T-helper 2 cell treated with Interferon-gamma antibody and Interleukin-4, amounts not matched to agents 5 μg/mL and 100 μg/mL, for 36 hours (primary cell): Measurements from ENCODE around the gene TOPAZ1.

Source experiments
- DNase-seq: peaks from one replicate; pipeline ENCODE4 v3.0.0; 2021; ENCODE audit warnings: low spot score
- H3K27ac Mint-ChIP-seq: one replicate; pipeline ENCODE4 v1.8.0; 2021; ENCODE audit warnings: mild to moderate bottlenecking, mixed read lengths
- H3K27me3 Mint-ChIP-seq: one replicate; pipeline ENCODE4 v1.8.0; 2021; ENCODE audit warnings: low read depth, mixed read lengths
- H3K36me3 Mint-ChIP-seq: one replicate; pipeline ENCODE4 v1.8.0; 2021; ENCODE audit warnings: low read depth, mixed read lengths
- H3K4me1 Mint-ChIP-seq: one replicate; pipeline ENCODE4 v1.8.0; 2021; ENCODE audit warnings: low read depth, mixed read lengths
- H3K4me3 Mint-ChIP-seq: one replicate; pipeline ENCODE4 v1.8.0; 2022; ENCODE audit warnings: mild to moderate bottlenecking, moderate library complexity, mixed read lengths
- H3K9me3 Mint-ChIP-seq: one replicate; pipeline ENCODE4 v1.8.0; 2021; ENCODE audit warnings: mixed read lengths

Gene TOPAZ1

DNA sequence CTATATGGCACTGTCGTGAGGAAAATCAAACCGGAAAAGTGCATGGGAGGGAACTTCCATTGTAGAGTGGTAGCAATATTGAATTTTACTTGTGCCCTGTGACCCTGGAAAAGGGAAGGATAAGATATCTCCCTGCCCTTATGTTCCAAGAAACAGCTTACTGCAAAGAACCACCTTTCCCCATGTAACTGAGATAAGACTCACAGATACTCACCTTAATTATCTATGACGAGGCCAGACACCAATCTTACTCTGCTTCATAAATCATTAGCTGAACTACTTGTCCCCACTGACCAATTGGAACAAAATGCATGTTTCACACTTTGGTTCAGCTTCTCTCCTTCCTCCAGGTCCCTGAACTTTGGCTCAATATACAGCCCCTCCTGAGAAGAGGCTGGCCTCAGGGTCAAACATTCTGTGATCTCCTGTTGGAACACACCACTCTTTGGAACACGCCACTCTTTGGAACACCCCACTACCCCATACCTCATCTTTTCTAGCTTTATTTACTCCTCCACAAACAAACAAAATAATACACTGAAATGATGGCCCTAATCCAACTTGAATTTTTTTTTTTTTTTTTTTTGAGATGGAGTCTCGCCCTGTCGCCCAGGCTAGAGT is 6.9 kb upstream of the TOPAZ1 start:
- Mint-ChIP-seq H3K9me3 (no peaks in the 10 kb centered on the region), H3K4me3 (no peak overlapping the region), H3K27me3 (peaks cover 12% of the 10 kb centered on the region), H3K27ac (no peak overlapping the region), H3K4me1 (peaks cover 3% of the 10 kb centered on the region), H3K36me3 (no peaks in the 10 kb centered on the region)
- DNase-seq = no peak

DNA sequence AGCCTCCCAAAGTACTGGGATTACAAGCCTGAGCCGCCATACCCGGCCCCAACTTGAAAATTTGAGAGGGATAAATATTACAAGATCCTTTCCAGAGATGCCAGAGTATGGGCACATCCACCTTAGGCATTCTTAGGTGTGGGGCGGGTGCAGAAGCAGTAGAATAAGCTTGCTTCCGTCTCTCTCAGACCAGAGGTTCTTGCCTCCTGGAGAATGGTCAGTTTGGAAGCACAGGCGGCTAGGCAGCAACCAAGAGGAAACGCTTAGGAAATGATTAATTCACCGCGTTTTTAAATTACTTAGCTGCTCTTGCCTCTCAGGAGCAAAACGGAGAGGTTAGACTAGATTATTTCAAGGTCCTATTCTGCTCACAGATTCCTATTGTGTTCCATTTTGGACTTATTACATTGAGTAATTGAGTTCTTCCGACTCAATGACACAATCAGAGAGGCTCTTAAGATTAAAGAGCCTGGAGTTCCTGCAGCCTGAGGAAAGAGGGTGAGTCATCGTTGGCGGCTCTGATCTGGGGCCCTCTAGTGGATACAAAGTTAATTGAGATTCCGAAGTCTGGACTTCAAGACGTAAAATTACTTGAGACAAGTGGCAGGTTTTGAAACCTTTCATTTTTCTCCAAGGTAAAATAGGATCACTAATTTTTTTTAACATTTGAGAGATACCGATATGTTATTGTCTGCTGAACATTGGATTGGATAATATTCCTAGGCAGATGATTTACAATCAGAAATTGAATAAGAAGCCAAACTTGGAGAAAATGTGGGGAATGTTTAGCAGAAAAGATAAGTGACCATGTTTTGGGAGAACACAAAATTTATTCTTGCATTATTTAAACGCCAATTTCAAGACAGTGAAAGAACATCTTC is 5.8 kb upstream of the TOPAZ1 start:
- peaks cover 12% of the 10 kb centered on the region for H3K27me3 Mint-ChIP-seq
- no peaks in the 10 kb centered on the region for H3K36me3 Mint-ChIP-seq
- no peak overlapping the region for H3K27ac Mint-ChIP-seq
- H3K9me3 Mint-ChIP-seq = no peaks in the 10 kb centered on the region
- no peak overlapping the region for H3K4me3 Mint-ChIP-seq
- peaks cover 3% of the 10 kb centered on the region for H3K4me1 Mint-ChIP-seq
- DNase-seq = peak; percentile 21

DNA sequence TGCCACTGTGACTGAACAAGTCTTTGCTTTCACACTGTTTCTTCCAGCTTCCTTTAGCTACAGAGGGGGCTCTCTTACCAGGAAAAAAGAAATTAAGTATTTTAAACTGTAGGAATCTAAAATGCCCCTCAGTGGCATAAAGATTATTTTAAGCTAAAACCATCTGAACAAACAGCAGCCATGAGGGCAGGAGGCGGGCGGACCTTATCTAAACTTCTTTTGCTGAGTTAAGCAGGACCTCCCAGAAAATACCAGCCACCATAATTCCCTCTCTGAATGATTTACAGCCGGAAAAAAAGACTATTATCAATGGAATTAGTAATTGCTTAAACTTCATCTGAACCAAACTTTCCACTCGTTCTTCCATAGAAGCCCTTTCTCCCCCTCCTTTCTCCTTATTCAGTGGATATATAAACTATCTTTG is 5.2 kb upstream of the TOPAZ1 start:
- no peak overlapping the region for H3K27ac Mint-ChIP-seq
- peaks cover 12% of the 10 kb centered on the region for H3K27me3 Mint-ChIP-seq
- H3K36me3 Mint-ChIP-seq = no peaks in the 10 kb centered on the region
- DNase-seq = no peak
- peaks cover 3% of the 10 kb centered on the region for H3K4me1 Mint-ChIP-seq
- no peak overlapping the region for H3K4me3 Mint-ChIP-seq
- H3K9me3 Mint-ChIP-seq = no peaks in the 10 kb centered on the region

DNA sequence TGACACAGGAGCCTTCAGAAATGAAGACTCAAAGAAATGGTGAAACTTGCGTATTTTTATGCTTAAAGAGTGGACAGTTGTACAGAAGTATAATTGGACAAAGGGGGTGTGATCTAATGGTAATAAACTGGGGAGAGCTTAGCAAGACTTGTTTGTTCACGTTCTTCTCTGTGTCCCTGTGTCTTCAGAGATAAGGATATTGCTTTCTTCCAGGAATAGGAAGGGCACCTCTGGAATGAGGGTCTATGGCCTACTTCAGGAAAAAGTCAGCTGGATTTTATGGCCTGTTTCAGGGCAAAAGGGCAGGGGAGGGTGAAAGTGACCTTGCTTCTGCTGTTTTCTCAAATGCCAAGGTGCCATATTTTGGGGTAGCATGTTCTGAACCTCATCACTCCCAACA is 4.5 kb upstream of the TOPAZ1 start:
- DNase-seq = no peak
- no peaks in the 10 kb centered on the region for H3K9me3 Mint-ChIP-seq
- peaks cover 3% of the 10 kb centered on the region for H3K4me1 Mint-ChIP-seq
- H3K36me3 Mint-ChIP-seq = no peaks in the 10 kb centered on the region
- H3K4me3 Mint-ChIP-seq = no peak overlapping the region
- peaks cover 12% of the 10 kb centered on the region for H3K27me3 Mint-ChIP-seq
- H3K27ac Mint-ChIP-seq = no peak overlapping the region

DNA sequence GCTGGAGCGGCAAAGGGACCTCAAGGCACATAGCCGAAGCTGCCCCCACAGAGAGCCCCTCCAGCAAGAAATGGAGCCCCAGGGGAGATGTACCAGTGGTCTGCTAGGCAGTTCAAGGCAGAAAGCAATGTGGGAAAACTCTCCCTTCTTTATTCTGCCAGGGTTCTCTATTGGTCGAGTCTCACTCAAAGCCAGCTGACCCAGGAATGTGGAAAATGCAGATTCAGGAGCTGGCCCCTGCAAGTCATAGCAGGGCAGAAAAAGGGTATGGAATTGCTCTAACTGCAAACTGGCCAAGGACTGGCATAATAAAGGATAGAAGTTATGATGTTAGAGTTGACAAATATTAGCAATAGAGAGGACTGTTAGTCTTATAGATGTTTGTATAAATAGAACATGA is 4.0 kb upstream of the TOPAZ1 start:
- Mint-ChIP-seq H3K4me1 (peaks cover 3% of the 10 kb centered on the region), H3K36me3 (no peaks in the 10 kb centered on the region), H3K4me3 (no peak overlapping the region), H3K27me3 (peaks cover 12% of the 10 kb centered on the region), H3K27ac (no peak overlapping the region), H3K9me3 (no peaks in the 10 kb centered on the region)
- DNase-seq = no peak

DNA sequence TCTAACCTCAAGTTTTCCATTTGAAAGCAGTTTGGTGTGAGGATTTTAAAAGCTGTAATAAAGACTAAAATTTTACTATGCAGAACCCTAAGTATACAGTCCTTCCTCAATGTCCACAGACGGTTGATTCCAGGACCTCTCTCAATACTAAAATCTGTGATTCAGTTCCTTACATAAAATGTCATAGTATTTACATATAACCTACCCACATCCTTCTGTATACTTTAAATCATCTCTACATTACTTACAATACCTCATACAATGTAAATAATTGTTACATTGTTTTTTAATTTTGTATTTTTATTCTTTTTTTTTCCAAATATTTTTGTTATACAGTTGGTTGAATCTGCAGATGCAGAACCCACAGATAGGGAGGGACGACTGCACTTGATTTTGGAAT is 2.8 kb upstream of the TOPAZ1 start:
- no peaks in the 10 kb centered on the region for H3K36me3 Mint-ChIP-seq
- peaks cover 12% of the 10 kb centered on the region for H3K27me3 Mint-ChIP-seq
- H3K27ac Mint-ChIP-seq = no peak overlapping the region
- no peak for DNase-seq
- no peak overlapping the region for H3K4me3 Mint-ChIP-seq
- no peaks in the 10 kb centered on the region for H3K9me3 Mint-ChIP-seq
- peaks cover 3% of the 10 kb centered on the region for H3K4me1 Mint-ChIP-seq

DNA sequence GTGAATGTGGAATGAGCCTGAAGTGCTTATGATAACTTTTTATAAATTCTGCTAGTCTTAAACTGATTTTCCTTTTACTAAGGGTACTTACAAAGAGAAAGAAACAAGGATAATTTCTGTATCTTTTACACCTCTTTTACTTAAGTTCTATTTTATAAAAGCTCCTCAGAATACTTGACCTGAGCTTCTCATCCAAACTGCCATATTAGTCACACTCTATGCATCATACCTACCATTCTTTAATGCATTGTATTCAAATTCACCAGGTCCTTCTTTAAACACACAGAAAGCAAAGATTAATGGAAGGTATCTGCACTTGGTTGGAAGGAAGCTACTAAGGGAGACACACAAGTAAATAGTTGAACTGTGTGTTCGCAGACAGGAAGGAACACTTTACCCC is 1.6 kb upstream of the TOPAZ1 start:
- no peak for DNase-seq
- Mint-ChIP-seq H3K36me3 (no peaks in the 10 kb centered on the region), H3K4me3 (no peak overlapping the region), H3K4me1 (peaks cover 3% of the 10 kb centered on the region), H3K27ac (no peak overlapping the region), H3K27me3 (peaks cover 19% of the 10 kb centered on the region), H3K9me3 (no peaks in the 10 kb centered on the region)

DNA sequence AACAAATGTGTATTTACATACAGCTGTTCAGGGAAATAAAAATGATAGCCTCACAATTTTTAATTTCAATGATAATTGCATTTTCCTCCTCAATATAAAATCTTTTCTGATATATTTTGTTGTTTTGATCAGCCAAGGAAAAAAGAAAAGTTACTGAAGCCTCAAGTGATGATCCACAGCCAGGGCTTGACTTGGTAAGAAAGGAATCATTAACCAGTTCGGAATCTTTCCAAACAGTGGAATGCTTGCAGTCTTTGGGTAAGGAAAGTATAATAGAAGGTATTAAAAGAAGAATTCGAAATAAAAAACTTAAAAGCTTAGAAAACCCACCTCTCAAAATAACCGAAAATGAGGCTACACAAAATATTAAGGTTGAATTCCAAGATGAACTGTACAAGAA is 1.0 kb downstream of the TOPAZ1 start:
- no peaks in the 10 kb centered on the region for H3K36me3 Mint-ChIP-seq
- no peak for DNase-seq
- H3K4me1 Mint-ChIP-seq = no peaks in the 10 kb centered on the region
- no peak overlapping the region for H3K27ac Mint-ChIP-seq
- H3K27me3 Mint-ChIP-seq = peaks cover 10% of the 10 kb centered on the region
- H3K9me3 Mint-ChIP-seq = peaks cover 3% of the 10 kb centered on the region
- no peak overlapping the region for H3K4me3 Mint-ChIP-seq

DNA sequence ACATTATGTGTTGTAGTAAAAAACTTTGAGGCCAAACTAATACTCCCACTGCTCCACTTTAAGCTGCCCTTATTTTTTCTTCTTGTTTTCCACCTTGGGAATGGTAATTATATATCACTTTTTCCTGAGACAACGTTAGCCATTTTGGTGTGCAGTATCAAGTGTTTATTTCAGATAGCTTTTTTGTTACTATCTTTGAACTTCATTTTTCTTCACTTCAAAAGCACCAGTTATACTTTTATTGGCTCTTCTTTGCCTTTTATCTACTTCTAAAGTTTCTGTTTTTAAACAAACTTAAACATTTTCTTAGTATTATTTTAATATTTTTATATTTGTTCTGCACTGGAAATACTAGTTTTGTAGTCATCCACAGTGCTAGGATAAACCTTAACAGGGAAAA is 6.5 kb downstream of the TOPAZ1 start:
- Mint-ChIP-seq H3K36me3 (peaks cover 4% of the 10 kb centered on the region), H3K27me3 (peaks cover 18% of the 10 kb centered on the region)

DNA sequence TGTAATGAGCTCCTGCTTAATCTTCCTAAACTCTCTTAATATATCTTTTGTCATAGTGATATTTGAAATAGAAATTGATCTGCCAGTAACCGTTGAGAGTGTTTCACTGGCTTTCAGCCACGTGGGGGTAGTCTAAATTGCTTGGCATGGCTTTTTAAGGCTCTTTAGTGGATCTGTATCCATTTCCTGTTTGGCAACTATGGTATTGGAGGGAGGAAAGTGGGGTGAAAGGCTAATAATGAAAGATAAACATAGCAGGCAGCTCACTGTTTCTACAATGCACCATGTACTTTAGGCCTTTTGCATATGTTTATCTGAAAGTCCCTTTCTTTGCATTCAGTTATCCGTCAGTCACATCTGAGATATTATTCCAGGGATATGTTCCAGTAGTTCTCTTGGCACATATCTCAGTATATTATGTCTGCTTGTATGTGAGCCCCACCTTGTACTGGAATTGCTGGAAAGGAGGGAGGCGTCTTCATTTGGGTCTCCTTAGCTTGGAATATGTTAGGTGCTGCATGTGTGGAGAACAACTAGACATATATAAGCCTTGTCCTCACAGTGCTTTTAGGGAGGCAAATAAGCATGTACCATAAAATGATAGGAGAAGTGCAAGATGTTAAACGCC is 10.8 kb downstream of the TOPAZ1 start:
- Mint-ChIP-seq H3K4me3 (no peak overlapping the region), H3K27ac (no peak overlapping the region), H3K36me3 (peaks cover 4% of the 10 kb centered on the region), H3K4me1 (no peaks in the 10 kb centered on the region), H3K27me3 (peaks cover 11% of the 10 kb centered on the region), H3K9me3 (peaks cover 22% of the 10 kb centered on the region)
- no peak for DNase-seq

More for the DNA sequence above, 6.5 kb downstream of the TOPAZ1 start:
- H3K9me3 Mint-ChIP-seq = peaks cover 22% of the 10 kb centered on the region
- H3K4me3 Mint-ChIP-seq = no peak overlapping the region
- H3K27ac Mint-ChIP-seq = no peak overlapping the region
- DNase-seq = no peak
- H3K4me1 Mint-ChIP-seq = no peaks in the 10 kb centered on the region

DNA sequence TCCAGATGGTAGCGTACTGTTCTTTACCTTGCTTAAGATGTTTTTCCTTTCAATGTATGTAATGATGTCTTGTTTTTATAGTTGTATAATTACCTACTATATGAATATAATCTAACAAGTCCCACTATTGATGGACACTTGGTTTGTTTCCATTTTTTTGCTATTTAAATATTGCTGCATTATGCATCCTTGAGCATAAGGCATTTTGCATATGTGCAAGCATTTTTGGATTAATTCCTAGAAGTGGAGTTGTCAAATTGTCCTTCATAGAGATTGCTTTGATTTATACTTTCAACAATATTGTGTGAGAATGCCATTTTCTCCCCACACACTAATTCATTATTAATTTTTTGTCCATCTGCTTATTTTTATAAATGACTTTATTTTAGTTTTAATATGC is 17.7 kb downstream of the TOPAZ1 start:
- DNase-seq = no peak
- Mint-ChIP-seq H3K36me3 (no peaks in the 10 kb centered on the region), H3K27me3 (peaks cover 8% of the 10 kb centered on the region), H3K27ac (no peak overlapping the region), H3K9me3 (no peaks in the 10 kb centered on the region), H3K4me1 (no peaks in the 10 kb centered on the region), H3K4me3 (no peak overlapping the region)

DNA sequence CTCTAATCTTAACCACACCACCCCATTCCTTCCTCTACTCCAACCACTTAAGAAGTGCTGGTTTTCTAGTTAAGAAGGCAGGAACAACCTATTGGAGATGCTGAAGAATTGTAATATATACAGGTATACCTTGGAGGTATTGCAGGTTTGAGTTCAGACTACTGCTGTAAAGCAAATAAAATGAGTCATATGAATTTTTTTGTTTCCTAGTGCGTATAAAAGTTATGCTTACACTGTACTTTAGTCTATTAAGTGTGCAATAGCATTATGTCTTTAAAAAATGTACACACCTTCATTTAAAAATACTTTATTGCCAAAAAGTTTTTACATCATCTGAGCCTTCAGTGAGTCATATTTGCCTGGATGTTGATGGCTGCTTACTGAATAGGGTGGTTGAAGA is 22.5 kb downstream of the TOPAZ1 start:
- H3K4me1 Mint-ChIP-seq = peaks cover 4% of the 10 kb centered on the region
- H3K36me3 Mint-ChIP-seq = no peaks in the 10 kb centered on the region
- H3K4me3 Mint-ChIP-seq = no peak overlapping the region
- H3K9me3 Mint-ChIP-seq = no peaks in the 10 kb centered on the region
- no peak overlapping the region for H3K27ac Mint-ChIP-seq
- H3K27me3 Mint-ChIP-seq = peaks cover 8% of the 10 kb centered on the region
- no peak for DNase-seq

DNA sequence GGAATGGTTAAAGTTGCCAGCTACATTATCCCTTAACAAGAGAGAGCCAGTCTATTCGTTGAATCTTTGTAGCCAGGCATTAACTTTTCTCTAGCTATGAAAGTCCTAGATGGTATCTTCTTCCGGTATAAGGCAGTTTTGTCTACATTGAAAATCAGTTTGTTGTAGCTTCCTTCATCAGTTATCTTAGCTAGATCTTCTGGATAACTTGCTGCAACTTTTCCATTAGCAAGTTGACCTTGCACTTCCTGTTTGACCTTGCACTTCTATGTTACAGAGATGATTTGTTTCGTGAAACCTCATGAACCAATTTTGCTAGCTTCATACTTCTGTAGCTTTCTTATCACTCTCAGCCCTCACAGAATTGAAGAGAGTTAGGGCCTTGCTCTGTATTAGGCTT is 24.1 kb downstream of the TOPAZ1 start:
- Mint-ChIP-seq H3K27ac (no peak overlapping the region), H3K27me3 (peaks cover 4% of the 10 kb centered on the region), H3K9me3 (no peaks in the 10 kb centered on the region), H3K4me3 (no peak overlapping the region), H3K36me3 (no peaks in the 10 kb centered on the region), H3K4me1 (peaks cover 4% of the 10 kb centered on the region)
- DNase-seq = no peak

DNA sequence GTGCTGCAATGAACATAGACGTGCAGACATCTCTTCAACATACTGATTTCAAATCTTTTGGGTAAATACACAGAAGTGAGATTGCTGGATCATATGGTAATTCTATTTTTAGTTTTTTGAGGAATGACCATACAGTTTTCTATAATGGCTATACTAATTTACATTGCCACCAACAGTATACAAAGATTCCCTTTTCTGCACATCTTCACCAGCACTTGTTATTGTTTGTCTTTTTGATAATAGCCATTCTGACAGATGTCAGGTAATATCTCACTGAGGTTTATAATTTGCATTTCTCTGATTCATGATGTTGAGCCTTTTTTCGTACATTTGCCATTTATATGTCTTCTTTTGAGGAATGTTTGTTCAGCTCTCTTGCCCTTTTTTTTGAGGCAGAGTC is 30.5 kb downstream of the TOPAZ1 start:
- Mint-ChIP-seq H3K36me3 (no peaks in the 10 kb centered on the region), H3K27ac (no peak overlapping the region), H3K9me3 (peaks cover 3% of the 10 kb centered on the region), H3K4me3 (no peak overlapping the region), H3K4me1 (no peaks in the 10 kb centered on the region), H3K27me3 (peaks cover 7% of the 10 kb centered on the region)
- no peak for DNase-seq
